Measurements from ENCODE around the gene CD83.

- TF ChIP-seq CTCF (conservative IDR thresholded peaks at IDR 0.05; ENCODE audit: low read length) (no peak), EZH2phosphoT487 (IDR thresholded peaks at IDR 0.05; ENCODE audit: borderline replicate concordance, low read depth, low read length) (no peak)
Observed at GRCh38 chr6:14162826-14163225, 45.3 kb downstream of the CD83 start.

All from OCI-LY7 (cell line).